ENCODE measurements around the gene ELK4.

ELK4 gene

GRCh38 chr1:205595435-205595834, 36.4 kb downstream of the ELK4 start:
- DNase-seq, result no peak

- DNase-seq, result no peak
Measured at GRCh38 chr1:205594846-205595245, 37.0 kb downstream of the ELK4 start.

GRCh38 chr1:205593967-205594366, 37.8 kb downstream of the ELK4 start:
- DNase-seq, result no peak

- no peak for DNase-seq
Measured at GRCh38 chr1:205593532-205593931, 38.3 kb downstream of the ELK4 start.

GRCh38 chr1:205592443-205593003, 39.3 kb downstream of the ELK4 start:
- no peak for DNase-seq

GRCh38 chr1:205591522-205592351, 40.1 kb downstream of the ELK4 start:
- peak; percentile 90 to 93 (median 92) for DNase-seq

GRCh38 chr1:205590777-205591513, 40.9 kb downstream of the ELK4 start:
- DNase-seq, result peak in 3 of 4 experiments; percentile 10 to 28 (median 16)

- DNase-seq, result no peak
Measured at GRCh38 chr1:205590457-205590768, 41.4 kb downstream of the ELK4 start.

GRCh38 chr1:205589618-205590456, 42.0 kb downstream of the ELK4 start:
- DNase-seq, result no peak

GRCh38 chr1:205589046-205589445, 42.8 kb downstream of the ELK4 start:
- no peak for DNase-seq

- DNase-seq, result peak; percentile 37 to 72 (median 65)
Measured at GRCh38 chr1:205588636-205589035, 43.2 kb downstream of the ELK4 start.

GRCh38 chr1:205587581-205587980, 44.2 kb downstream of the ELK4 start:
- DNase-seq, result peak in 3 of 4 experiments; percentile 25 to 38 (median 37)

- DNase-seq, result no peak
Measured at GRCh38 chr1:205585835-205586785, 45.7 kb downstream of the ELK4 start.

GRCh38 chr1:205585169-205585834, 46.5 kb downstream of the ELK4 start:
- no peak for DNase-seq

- DNase-seq, result peak in 1 of 4 experiments; percentile 30
Measured at GRCh38 chr1:205584732-205585131, 47.1 kb downstream of the ELK4 start.

- DNase-seq, result no peak
Measured at GRCh38 chr1:205583461-205584130, 48.2 kb downstream of the ELK4 start.

GRCh38 chr1:205582471-205583291, 49.1 kb downstream of the ELK4 start:
- DNase-seq, result peak in 1 of 4 experiments; percentile 14

GRCh38 chr1:205582046-205582445, 49.8 kb downstream of the ELK4 start:
- DNase-seq, result no peak

- no peak for DNase-seq
Measured at GRCh38 chr1:205581321-205581980, 50.4 kb downstream of the ELK4 start.
